Panc1 (cell line): ENCODE data around the gene RIMBP2.

Source experiments
- POLR2AphosphoS5 ChIP-seq: IDR thresholded peaks from 2 replicates; pipeline ENCODE4 v1.6.1; 2012; ENCODE audit warnings: mild to moderate bottlenecking, low read depth, low read length, moderate library complexity
- SIN3A ChIP-seq: IDR thresholded peaks from 2 replicates; pipeline ENCODE4 v1.6.1; 2012; ENCODE audit warnings: low read depth, mild to moderate bottlenecking, low read length, moderate library complexity, borderline replicate concordance; ENCODE audit not compliant: insufficient read depth
- TCF7L2 ChIP-seq: IDR thresholded peaks from 2 replicates; pipeline ENCODE4 v1.6.1; 2011; ENCODE audit warnings: mild to moderate bottlenecking, low read depth, low read length, inconsistent platforms
- TF ChIP-seq, protein P1 (sequence below), 2 experiments: IDR thresholded peaks; 2 replicates each; pipeline ENCODE4 v1.6.1; 2011 to 2012; ENCODE audit warnings: low read depth in 2 of 2, control low read depth in 1 of 2, low read length in 1 of 2, mild to moderate bottlenecking in 1 of 2, moderate library complexity in 1 of 2; ENCODE audit not compliant: insufficient read depth in 1 of 2
- TF ChIP-seq, protein P2 (sequence below): fragments of 450-650 bp; IDR thresholded peaks from 2 replicates; pipeline ENCODE4 v1.5.1; 2017; ENCODE audit warnings: mild to moderate bottlenecking

DNA sequence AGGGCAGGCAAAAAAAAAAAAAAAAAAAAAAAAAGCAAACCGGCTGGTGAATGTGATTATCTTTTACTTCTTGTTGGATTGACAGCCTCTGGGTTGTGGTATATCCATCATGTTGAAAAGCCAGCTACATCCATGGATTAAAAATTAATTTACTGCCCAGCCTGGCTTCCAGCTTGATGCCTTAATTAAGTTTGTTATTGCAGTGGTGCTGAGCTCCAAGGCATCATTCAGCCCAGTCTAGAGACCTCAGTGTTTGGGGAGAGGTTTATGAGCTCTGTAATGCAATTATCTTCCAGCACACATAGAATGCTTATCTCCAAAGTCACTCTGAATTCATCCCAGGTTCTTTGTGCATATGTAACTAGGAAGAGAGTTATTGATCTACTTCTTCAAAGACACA, 114.8 kb downstream of the RIMBP2 start:
- TF ChIP-seq, protein P1, sequence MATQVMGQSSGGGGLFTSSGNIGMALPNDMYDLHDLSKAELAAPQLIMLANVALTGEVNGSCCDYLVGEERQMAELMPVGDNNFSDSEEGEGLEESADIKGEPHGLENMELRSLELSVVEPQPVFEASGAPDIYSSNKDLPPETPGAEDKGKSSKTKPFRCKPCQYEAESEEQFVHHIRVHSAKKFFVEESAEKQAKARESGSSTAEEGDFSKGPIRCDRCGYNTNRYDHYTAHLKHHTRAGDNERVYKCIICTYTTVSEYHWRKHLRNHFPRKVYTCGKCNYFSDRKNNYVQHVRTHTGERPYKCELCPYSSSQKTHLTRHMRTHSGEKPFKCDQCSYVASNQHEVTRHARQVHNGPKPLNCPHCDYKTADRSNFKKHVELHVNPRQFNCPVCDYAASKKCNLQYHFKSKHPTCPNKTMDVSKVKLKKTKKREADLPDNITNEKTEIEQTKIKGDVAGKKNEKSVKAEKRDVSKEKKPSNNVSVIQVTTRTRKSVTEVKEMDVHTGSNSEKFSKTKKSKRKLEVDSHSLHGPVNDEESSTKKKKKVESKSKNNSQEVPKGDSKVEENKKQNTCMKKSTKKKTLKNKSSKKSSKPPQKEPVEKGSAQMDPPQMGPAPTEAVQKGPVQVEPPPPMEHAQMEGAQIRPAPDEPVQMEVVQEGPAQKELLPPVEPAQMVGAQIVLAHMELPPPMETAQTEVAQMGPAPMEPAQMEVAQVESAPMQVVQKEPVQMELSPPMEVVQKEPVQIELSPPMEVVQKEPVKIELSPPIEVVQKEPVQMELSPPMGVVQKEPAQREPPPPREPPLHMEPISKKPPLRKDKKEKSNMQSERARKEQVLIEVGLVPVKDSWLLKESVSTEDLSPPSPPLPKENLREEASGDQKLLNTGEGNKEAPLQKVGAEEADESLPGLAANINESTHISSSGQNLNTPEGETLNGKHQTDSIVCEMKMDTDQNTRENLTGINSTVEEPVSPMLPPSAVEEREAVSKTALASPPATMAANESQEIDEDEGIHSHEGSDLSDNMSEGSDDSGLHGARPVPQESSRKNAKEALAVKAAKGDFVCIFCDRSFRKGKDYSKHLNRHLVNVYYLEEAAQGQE (IDR thresholded peaks at IDR 0.05; ENCODE audit: insufficient read depth in 1 of 2, low read depth in 2 of 2, low read length in 1 of 2): no peak
- no peak for TF ChIP-seq TCF7L2
- TF ChIP-seq, protein P2, sequence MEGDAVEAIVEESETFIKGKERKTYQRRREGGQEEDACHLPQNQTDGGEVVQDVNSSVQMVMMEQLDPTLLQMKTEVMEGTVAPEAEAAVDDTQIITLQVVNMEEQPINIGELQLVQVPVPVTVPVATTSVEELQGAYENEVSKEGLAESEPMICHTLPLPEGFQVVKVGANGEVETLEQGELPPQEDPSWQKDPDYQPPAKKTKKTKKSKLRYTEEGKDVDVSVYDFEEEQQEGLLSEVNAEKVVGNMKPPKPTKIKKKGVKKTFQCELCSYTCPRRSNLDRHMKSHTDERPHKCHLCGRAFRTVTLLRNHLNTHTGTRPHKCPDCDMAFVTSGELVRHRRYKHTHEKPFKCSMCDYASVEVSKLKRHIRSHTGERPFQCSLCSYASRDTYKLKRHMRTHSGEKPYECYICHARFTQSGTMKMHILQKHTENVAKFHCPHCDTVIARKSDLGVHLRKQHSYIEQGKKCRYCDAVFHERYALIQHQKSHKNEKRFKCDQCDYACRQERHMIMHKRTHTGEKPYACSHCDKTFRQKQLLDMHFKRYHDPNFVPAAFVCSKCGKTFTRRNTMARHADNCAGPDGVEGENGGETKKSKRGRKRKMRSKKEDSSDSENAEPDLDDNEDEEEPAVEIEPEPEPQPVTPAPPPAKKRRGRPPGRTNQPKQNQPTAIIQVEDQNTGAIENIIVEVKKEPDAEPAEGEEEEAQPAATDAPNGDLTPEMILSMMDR: no peak
- no peak for TF ChIP-seq POLR2AphosphoS5
- no peak for TF ChIP-seq SIN3A
